ENCODE results near the gene SIN3A. TPM values are rescaled to one million over a fixed set of nuclear protein-coding genes. Genes with fewer than 3 reads are reported as not detected.

Gene SIN3A
- total and polyA plus RNA-seq, 9 of the 15 experiments (the other 6 are each of a cell fraction or from before 2014, with no cell fraction given) = 11.1 to 70.3 (median 25.3) TPM

DNA sequence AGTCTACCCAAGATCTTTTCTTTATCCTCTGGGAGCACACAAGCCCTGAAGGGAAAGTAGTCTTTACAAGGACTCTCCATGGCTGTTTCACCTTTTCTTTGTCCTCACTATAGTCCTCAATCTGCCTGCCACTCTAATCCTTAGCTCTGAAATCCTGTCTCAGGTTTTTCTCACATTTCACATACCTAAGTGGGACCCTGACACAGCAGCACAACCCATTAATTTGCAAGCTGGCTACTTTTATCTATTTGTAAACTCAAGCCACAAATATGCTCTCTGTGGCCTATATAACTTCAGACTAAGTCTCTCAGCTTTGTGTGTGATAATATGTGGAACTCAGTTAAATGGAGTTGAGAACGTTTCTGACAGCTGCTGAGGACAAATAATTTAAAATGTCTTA is 19.8 kb downstream of the SIN3A start:
- BruUV-seq (replicated peaks) = no TSS peak
- no peak overlapping the region for H3K4me3 ChIP-seq
- no peaks in the 10 kb centered on the region for H4K20me1 ChIP-seq (replicated peaks; ENCODE audit: control insufficient read depth, insufficient read depth, low read length)
- CTCF ChIA-PET (ENCODE audit: low intra/inter-chr PET ratio) = no interaction called here
- H3K9me1 ChIP-seq (ENCODE audit: control insufficient read depth, insufficient read depth, low read length) = no peaks in the 10 kb centered on the region
- no peak overlapping the region for H2AFZ ChIP-seq (ENCODE audit: low read depth, low read length)
- peaks cover 56% of the 10 kb centered on the region for H3K79me2 ChIP-seq (ENCODE audit: control insufficient read depth, insufficient read depth, low read length)
- no peak overlapping the region; a peak in 1 of 4 replicates for H3K9ac ChIP-seq (ENCODE audit: insufficient read depth in 1 of 2, low read depth in 2 of 2, low read length in 2 of 2)
- no peaks in the 10 kb centered on the region; a peak in 1 of 5 replicates for H3K4me1 ChIP-seq (replicated peaks in 1 of 2; ENCODE audit: control insufficient read depth in 2 of 2, insufficient read depth in 2 of 2, low read length in 2 of 2)
- intact Hi-C loops (cut with micrococcal nuclease) (no loop called here), in situ Hi-C loops (cut with MboI) (no loop called here)
- no peak overlapping the region for H3K27ac ChIP-seq (ENCODE audit: extremely low read depth, low read depth, low read length)
- 0 out of 2 replicates have a peak, but pooled peaks have one; percentile 8 for TF ChIP-seq MAFG (tag; conservative IDR thresholded peaks at IDR 0.05)
- no peak for TF ChIP-seq KLF6 (CRISPR knock-in tag; IDR thresholded peaks at IDR 0.05; ENCODE audit: borderline replicate concordance)
- TF ChIP-seq C11orf30 (IDR thresholded peaks at IDR 0.05; ENCODE audit: low read depth) = peak; percentile 41
- TF ChIP-seq ZNF316 (IDR thresholded peaks at IDR 0.05) = peak; percentile 63
- no peak overlapping the region for H3K4me2 ChIP-seq (ENCODE audit: insufficient read depth, low read length)
- H3K9me3 ChIP-seq (replicated peaks; ENCODE audit: control insufficient read depth, insufficient read depth, low read depth, low read length) = no peaks in the 10 kb centered on the region
- H3K27me3 ChIP-seq (ENCODE audit: control insufficient read depth in 2 of 2, insufficient read depth in 2 of 2, low read length in 2 of 2) = no peaks in the 10 kb centered on the region
- WGBS (ENCODE audit: insufficient coverage, low coverage, missing lambda C conversion rate) = 27% methylated on average over 1 of the region's 1 CpG
- H3K36me3 ChIP-seq (ENCODE audit: control insufficient read depth, insufficient read depth, low read length) = peaks cover 61% of the 10 kb centered on the region; the same call in 2 of the 3 replicates
- POLR2A ChIA-PET = interaction anchor here (0.9 to 1.8 kb wide), 6 partner anchors 9 to 498 kb away, joined by 3 to 6 read pairs (median 4); partner anchors contain the start of gene SIN3A
- FAIRE-seq = peak; percentile 42
- no peak; the same call in 2 of the 3 replicates for ATAC-seq
- no peak for DNase-seq (ENCODE audit: extremely low read depth in 1 of 4, low spot score in 3 of 4)

DNA sequence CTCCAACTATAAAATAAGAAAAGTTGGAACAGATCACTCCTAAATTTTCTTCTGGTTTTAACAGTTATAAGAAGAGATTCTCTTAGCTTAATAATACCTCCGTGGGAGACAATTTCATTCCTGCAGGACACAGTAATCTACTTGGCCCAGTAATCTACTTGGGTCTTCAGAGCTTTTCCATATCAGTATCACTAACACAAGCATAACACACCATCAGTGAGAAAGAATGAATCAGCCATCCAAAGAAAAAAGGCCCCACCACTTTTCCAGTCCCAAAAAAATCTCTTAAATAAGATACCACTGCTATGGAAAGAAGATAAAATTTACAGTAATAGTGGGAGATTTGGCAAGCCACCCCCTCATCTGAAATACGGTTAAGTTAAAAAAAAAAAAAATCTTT is 20.2 kb downstream of the SIN3A start:
- Histone ChIP-seq H2AFZ (ENCODE audit: low read depth, low read length) (no peak overlapping the region), H3K4me1 (replicated peaks in 1 of 2; ENCODE audit: control insufficient read depth in 2 of 2, insufficient read depth in 2 of 2, low read length in 2 of 2) (no peaks in the 10 kb centered on the region; a peak in 1 of 5 replicates), H3K79me2 (ENCODE audit: control insufficient read depth, insufficient read depth, low read length) (peaks cover 53% of the 10 kb centered on the region), H3K9ac (ENCODE audit: insufficient read depth in 1 of 2, low read depth in 2 of 2, low read length in 2 of 2) (no peak overlapping the region), H3K9me3 (replicated peaks; ENCODE audit: control insufficient read depth, insufficient read depth, low read depth, low read length) (no peaks in the 10 kb centered on the region), H3K27ac (ENCODE audit: extremely low read depth, low read depth, low read length) (no peak overlapping the region), H3K9me1 (ENCODE audit: control insufficient read depth, insufficient read depth, low read length) (no peaks in the 10 kb centered on the region), H3K4me2 (ENCODE audit: insufficient read depth, low read length) (no peak overlapping the region), H3K36me3 (ENCODE audit: control insufficient read depth, insufficient read depth, low read length) (peaks cover 61% of the 10 kb centered on the region; the same call in 2 of the 3 replicates), H3K27me3 (ENCODE audit: control insufficient read depth in 2 of 2, insufficient read depth in 2 of 2, low read length in 2 of 2) (no peaks in the 10 kb centered on the region), H3K4me3 (no peak overlapping the region), H4K20me1 (replicated peaks; ENCODE audit: control insufficient read depth, insufficient read depth, low read length) (no peaks in the 10 kb centered on the region)
- POLR2A ChIA-PET = interaction anchor here (0.9 to 1.8 kb wide), 5 partner anchors 8 to 498 kb away, joined by 3 to 5 read pairs (median 4); partner anchors contain the start of gene SIN3A
- WGBS (ENCODE audit: insufficient coverage, low coverage, missing lambda C conversion rate) = 47% methylated on average over 2 of the region's 2 CpGs
- intact Hi-C loops (cut with micrococcal nuclease) (no loop called here), in situ Hi-C loops (cut with MboI) (no loop called here)
- no peak for FAIRE-seq
- BruUV-seq (replicated peaks) = no TSS peak
- CTCF ChIA-PET (ENCODE audit: low intra/inter-chr PET ratio) = no interaction called here
- no peak for DNase-seq (ENCODE audit: extremely low read depth in 1 of 4, low spot score in 3 of 4)
- ATAC-seq = no peak
- TF ChIP-seq NR1H2 (CRISPR knock-in tag; IDR thresholded peaks at IDR 0.05) = no peak
- TF ChIP-seq, protein P1, sequence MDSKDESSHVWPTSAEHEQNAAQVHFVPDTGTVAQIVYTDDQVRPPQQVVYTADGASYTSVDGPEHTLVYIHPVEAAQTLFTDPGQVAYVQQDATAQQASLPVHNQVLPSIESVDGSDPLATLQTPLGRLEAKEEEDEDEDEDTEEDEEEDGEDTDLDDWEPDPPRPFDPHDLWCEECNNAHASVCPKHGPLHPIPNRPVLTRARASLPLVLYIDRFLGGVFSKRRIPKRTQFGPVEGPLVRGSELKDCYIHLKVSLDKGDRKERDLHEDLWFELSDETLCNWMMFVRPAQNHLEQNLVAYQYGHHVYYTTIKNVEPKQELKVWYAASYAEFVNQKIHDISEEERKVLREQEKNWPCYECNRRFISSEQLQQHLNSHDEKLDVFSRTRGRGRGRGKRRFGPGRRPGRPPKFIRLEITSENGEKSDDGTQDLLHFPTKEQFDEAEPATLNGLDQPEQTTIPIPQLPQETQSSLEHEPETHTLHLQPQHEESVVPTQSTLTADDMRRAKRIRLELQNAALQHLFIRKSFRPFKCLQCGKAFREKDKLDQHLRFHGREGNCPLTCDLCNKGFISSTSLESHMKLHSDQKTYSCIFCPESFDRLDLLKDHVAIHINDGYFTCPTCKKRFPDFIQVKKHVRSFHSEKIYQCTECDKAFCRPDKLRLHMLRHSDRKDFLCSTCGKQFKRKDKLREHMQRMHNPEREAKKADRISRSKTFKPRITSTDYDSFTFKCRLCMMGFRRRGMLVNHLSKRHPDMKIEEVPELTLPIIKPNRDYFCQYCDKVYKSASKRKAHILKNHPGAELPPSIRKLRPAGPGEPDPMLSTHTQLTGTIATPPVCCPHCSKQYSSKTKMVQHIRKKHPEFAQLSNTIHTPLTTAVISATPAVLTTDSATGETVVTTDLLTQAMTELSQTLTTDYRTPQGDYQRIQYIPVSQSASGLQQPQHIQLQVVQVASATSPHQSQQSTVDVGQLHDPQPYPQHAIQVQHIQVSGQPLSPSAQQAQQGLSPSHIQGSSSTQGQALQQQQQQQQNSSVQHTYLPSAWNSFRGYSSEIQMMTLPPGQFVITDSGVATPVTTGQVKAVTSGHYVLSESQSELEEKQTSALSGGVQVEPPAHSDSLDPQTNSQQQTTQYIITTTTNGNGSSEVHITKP (IDR thresholded peaks at IDR 0.05; ENCODE audit: partially characterized antibody) = no peak
- TF ChIP-seq, protein P2, sequence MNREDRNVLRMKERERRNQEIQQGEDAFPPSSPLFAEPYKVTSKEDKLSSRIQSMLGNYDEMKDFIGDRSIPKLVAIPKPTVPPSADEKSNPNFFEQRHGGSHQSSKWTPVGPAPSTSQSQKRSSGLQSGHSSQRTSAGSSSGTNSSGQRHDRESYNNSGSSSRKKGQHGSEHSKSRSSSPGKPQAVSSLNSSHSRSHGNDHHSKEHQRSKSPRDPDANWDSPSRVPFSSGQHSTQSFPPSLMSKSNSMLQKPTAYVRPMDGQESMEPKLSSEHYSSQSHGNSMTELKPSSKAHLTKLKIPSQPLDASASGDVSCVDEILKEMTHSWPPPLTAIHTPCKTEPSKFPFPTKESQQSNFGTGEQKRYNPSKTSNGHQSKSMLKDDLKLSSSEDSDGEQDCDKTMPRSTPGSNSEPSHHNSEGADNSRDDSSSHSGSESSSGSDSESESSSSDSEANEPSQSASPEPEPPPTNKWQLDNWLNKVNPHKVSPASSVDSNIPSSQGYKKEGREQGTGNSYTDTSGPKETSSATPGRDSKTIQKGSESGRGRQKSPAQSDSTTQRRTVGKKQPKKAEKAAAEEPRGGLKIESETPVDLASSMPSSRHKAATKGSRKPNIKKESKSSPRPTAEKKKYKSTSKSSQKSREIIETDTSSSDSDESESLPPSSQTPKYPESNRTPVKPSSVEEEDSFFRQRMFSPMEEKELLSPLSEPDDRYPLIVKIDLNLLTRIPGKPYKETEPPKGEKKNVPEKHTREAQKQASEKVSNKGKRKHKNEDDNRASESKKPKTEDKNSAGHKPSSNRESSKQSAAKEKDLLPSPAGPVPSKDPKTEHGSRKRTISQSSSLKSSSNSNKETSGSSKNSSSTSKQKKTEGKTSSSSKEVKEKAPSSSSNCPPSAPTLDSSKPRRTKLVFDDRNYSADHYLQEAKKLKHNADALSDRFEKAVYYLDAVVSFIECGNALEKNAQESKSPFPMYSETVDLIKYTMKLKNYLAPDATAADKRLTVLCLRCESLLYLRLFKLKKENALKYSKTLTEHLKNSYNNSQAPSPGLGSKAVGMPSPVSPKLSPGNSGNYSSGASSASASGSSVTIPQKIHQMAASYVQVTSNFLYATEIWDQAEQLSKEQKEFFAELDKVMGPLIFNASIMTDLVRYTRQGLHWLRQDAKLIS (CRISPR knock-in tag; IDR thresholded peaks at IDR 0.05) = no peak

Data from K562 (cell line).